Neural cell (in vitro differentiated cells): Measurements from ENCODE around the gene SKIDA1. TPM values are rescaled to one million over a fixed set of nuclear protein-coding genes. Genes with fewer than 3 reads are reported as not detected.

Experiments used
- H2AFZ ChIP-seq: fragments of 200-600, 300-800 bp; sonication (generic), shearing (Covaris generic); 2 replicates; pipeline ENCODE4 v1.6.0; 2014; ENCODE audit warnings: low read depth, mild to moderate bottlenecking, antibody characterized with exemption, low read length, moderate library complexity
- H3F3A ChIP-seq: fragments of 200-600 bp; shearing (Covaris generic); 2 replicates; pipeline ENCODE4 v1.6.1; 2016; ENCODE audit warnings: mild to moderate bottlenecking, moderate library complexity, mixed read lengths, antibody characterized with exemption, low read length; ENCODE audit not compliant: insufficient read depth, poor library complexity, severe bottlenecking
- H3K27ac ChIP-seq: fragments of 200-600, 300-800 bp; sonication (generic), shearing (Covaris generic); 2 replicates; pipeline ENCODE4 v1.5.1; 2014; ENCODE audit warnings: mild to moderate bottlenecking, low read length, moderate library complexity
- H3K27me3 ChIP-seq: fragments of 300-800, 200-600 bp; sonication (generic), shearing (Covaris generic); 2 replicates; pipeline ENCODE4 v1.6.0; 2014; ENCODE audit warnings: mild to moderate bottlenecking, low read depth, low read length, moderate library complexity; ENCODE audit not compliant: insufficient read depth
- H3K36me3 ChIP-seq: fragments of 300-800, 200-600 bp; sonication (generic), shearing (Covaris generic); 2 replicates; pipeline ENCODE4 v1.5.1; 2014; ENCODE audit warnings: mild to moderate bottlenecking, antibody characterized with exemption, low read length, moderate library complexity; ENCODE audit not compliant: insufficient read depth
- H3K4me2 ChIP-seq: fragments of 300-800, 200-600 bp; sonication (generic), shearing (Covaris generic); 2 replicates; pipeline ENCODE4 v1.6.0; 2014; ENCODE audit warnings: mild to moderate bottlenecking, low read length
- H3K4me3 ChIP-seq: fragments of 300-800, 200-600 bp; sonication (generic), shearing (Covaris generic); 2 replicates; pipeline ENCODE4 v1.5.1; 2014; ENCODE audit warnings: mild to moderate bottlenecking, low read length, moderate library complexity
- H3K79me2 ChIP-seq: fragments of 200-600 bp; shearing (Covaris generic); replicated peaks from 2 replicates; pipeline ENCODE4 v1.6.0; 2014; ENCODE audit warnings: mild to moderate bottlenecking, low read length, moderate library complexity; ENCODE audit not compliant: insufficient read depth
- H3K9ac ChIP-seq: fragments of 300-800, 200-600 bp; sonication (generic), shearing (Covaris generic); 2 replicates; pipeline ENCODE4 v1.6.1; 2016; ENCODE audit warnings: mild to moderate bottlenecking, low read length, mixed read lengths
- H3K9me2 ChIP-seq: fragments of 200-600 bp; shearing (Covaris generic); 2 replicates; pipeline ENCODE4 v1.6.1; 2016; ENCODE audit warnings: mild to moderate bottlenecking, low read length, mixed read lengths; ENCODE audit not compliant: insufficient read depth
- H3K9me3 ChIP-seq: fragments of 200-600, 300-800 bp; sonication (generic), shearing (Covaris generic); 2 replicates; pipeline ENCODE4 v1.6.1; 2016; ENCODE audit warnings: mild to moderate bottlenecking, mixed run types, low read length, moderate library complexity, mixed read lengths
- H4K20me1 ChIP-seq: fragments of 200-600 bp; shearing (Covaris generic); 2 replicates; pipeline ENCODE4 v1.6.1; 2016; ENCODE audit warnings: mild to moderate bottlenecking, mixed run types; ENCODE audit not compliant: insufficient read depth
- EP300 ChIP-seq: fragments of 450-650 bp; conservative IDR thresholded peaks from 2 replicates; pipeline ENCODE4 v1.6.1; 2014; ENCODE audit warnings: antibody characterized with exemption, mild to moderate bottlenecking, moderate library complexity; ENCODE audit not compliant: poor library complexity, severe bottlenecking
- EZH2 ChIP-seq: fragments of 200-600, 300-800 bp; shearing (Covaris generic), sonication (generic); IDR thresholded peaks from 2 replicates; pipeline ENCODE4 v1.6.1; 2014; ENCODE audit warnings: antibody characterized with exemption, low read length, borderline replicate concordance, mild to moderate bottlenecking; ENCODE audit not compliant: insufficient read depth, poor library complexity, severe bottlenecking
- MXI1 ChIP-seq: fragments of 450-650 bp; conservative IDR thresholded peaks from 2 replicates; pipeline ENCODE4 v1.6.1; 2014; ENCODE audit warnings: antibody characterized with exemption, mild to moderate bottlenecking; ENCODE audit not compliant: poor library complexity, severe bottlenecking
- POLR2AphosphoS5 ChIP-seq: IDR thresholded peaks from 2 replicates; pipeline ENCODE4 v1.6.1; 2012
- RAD21 ChIP-seq: fragments of 450-650 bp; conservative IDR thresholded peaks from 2 replicates; pipeline ENCODE4 v1.6.1; 2014; ENCODE audit warnings: antibody characterized with exemption, mild to moderate bottlenecking, moderate library complexity
- REST ChIP-seq: IDR thresholded peaks from 2 replicates; pipeline ENCODE4 v1.6.1; 2012; ENCODE audit warnings: borderline replicate concordance
- SMC3 ChIP-seq: fragments of 450-650 bp; conservative IDR thresholded peaks from 2 replicates; pipeline ENCODE4 v1.6.1; 2014; ENCODE audit warnings: antibody characterized with exemption, mild to moderate bottlenecking, moderate library complexity; ENCODE audit not compliant: poor library complexity
- TAF1 ChIP-seq: IDR thresholded peaks from 2 replicates; pipeline ENCODE4 v1.6.1; 2012; ENCODE audit warnings: low read depth
- polyA plus RNA-seq: library from polyadenylated mRNA; depleted of rRNA; stranded (reverse); fragments of >200 nt; gene quantifications from 2 replicates; pipeline ENCODE4 v1.2.3, GENCODE V29; 2014
- TF ChIP-seq, protein P1 (sequence below): fragments of 450-650 bp; IDR thresholded peaks from 2 replicates; pipeline ENCODE4 v1.5.1; 2014; ENCODE audit warnings: antibody characterized with exemption, mild to moderate bottlenecking, moderate library complexity; ENCODE audit not compliant: poor library complexity, severe bottlenecking

SKIDA1 gene
- polyA plus RNA-seq, 1 donor from 2014 or later = 3.7 TPM

DNA sequence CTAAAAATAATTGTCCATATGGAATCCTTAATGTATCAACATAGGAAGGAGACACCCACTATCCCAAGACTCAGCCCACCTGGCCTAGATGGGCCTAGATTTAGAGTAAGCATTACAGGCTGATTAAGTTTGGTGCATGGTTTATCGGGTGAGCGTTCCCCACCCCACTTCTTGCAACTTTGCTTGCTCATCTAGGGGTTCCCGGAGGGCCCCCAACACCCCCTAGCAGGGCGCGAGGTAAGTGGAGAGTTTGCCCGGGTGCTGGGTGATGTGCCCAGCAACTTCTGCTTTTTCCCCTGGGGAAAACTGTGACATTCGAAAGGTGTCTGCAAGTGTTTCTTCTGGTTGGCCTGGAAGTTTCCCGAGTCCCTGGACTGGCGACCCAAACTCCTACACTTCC is 31.7 kb downstream of the SKIDA1 start:
- no peaks in the 10 kb centered on the region for H3K9me3 ChIP-seq
- H3F3A ChIP-seq = no peaks in the 10 kb centered on the region
- no peaks in the 10 kb centered on the region for H4K20me1 ChIP-seq
- H3K9ac ChIP-seq = no peak overlapping the region
- H3K4me2 ChIP-seq = no peak overlapping the region
- TF ChIP-seq EP300 (no peak), EZH2 (no peak), RAD21 (no peak)
- TF ChIP-seq, protein P1, sequence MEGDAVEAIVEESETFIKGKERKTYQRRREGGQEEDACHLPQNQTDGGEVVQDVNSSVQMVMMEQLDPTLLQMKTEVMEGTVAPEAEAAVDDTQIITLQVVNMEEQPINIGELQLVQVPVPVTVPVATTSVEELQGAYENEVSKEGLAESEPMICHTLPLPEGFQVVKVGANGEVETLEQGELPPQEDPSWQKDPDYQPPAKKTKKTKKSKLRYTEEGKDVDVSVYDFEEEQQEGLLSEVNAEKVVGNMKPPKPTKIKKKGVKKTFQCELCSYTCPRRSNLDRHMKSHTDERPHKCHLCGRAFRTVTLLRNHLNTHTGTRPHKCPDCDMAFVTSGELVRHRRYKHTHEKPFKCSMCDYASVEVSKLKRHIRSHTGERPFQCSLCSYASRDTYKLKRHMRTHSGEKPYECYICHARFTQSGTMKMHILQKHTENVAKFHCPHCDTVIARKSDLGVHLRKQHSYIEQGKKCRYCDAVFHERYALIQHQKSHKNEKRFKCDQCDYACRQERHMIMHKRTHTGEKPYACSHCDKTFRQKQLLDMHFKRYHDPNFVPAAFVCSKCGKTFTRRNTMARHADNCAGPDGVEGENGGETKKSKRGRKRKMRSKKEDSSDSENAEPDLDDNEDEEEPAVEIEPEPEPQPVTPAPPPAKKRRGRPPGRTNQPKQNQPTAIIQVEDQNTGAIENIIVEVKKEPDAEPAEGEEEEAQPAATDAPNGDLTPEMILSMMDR = no peak
- no peak overlapping the region for H3K4me3 ChIP-seq
- no peaks in the 10 kb centered on the region for H3K36me3 ChIP-seq
- H3K79me2 ChIP-seq = peaks cover 29% of the 10 kb centered on the region
- H2AFZ ChIP-seq = no peak overlapping the region
- no peak overlapping the region for H3K27ac ChIP-seq
- H3K9me2 ChIP-seq = no peaks in the 10 kb centered on the region
- H3K27me3 ChIP-seq = peaks cover 9% of the 10 kb centered on the region

DNA sequence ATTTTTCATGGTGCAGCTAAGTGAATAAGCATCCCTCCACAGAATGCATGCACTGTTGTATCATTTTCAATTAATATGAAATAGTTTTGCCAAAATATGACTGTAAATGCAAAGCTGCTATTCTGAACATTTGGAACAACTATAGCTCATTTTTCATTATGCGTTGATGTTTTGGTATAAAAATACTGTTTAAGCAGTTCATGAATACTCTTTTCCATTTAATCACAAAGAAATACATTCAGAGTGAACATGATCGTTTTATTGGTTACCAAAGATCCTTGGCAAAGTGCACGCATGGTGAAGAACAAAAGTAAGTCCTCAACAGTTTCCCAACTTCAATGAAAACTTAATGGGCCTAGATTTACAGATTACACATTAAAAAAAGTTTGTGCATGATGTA is 33.1 kb downstream of the SKIDA1 start:
- H3F3A ChIP-seq = no peaks in the 10 kb centered on the region
- H3K79me2 ChIP-seq = peaks cover 15% of the 10 kb centered on the region
- no peak overlapping the region for H3K4me2 ChIP-seq
- H3K27ac ChIP-seq = no peak overlapping the region
- no peak overlapping the region for H3K4me3 ChIP-seq
- no peaks in the 10 kb centered on the region for H4K20me1 ChIP-seq
- no peak overlapping the region for H2AFZ ChIP-seq
- no peaks in the 10 kb centered on the region for H3K27me3 ChIP-seq
- H3K9me2 ChIP-seq = no peaks in the 10 kb centered on the region
- no peak for TF ChIP-seq TAF1
- TF ChIP-seq, protein P1 = no peak
- no peak for TF ChIP-seq EZH2
- TF ChIP-seq RAD21 = no peak
- no peak for TF ChIP-seq POLR2AphosphoS5
- no peak for TF ChIP-seq MXI1
- no peak for TF ChIP-seq SMC3
- no peak for TF ChIP-seq EP300
- TF ChIP-seq REST = no peak
- no peaks in the 10 kb centered on the region for H3K36me3 ChIP-seq
- H3K9ac ChIP-seq = no peak overlapping the region
- no peaks in the 10 kb centered on the region for H3K9me3 ChIP-seq
